IgD-negative memory B cell (primary cell): Measurements from ENCODE around the gene CCN2. TPM values are rescaled to one million over a fixed set of nuclear protein-coding genes. Genes with fewer than 3 reads are reported as not detected.
"Not testable (repeated sequence)": the region's sequence is repeated elsewhere in the genome, so short reads cannot be mapped to it uniquely, and the experiment has no call there.

ENCODE experiments used
- H3K27ac Mint-ChIP-seq, 3 donors: one replicate each; pipeline ENCODE4 v1.8.0; 2020 to 2022; ENCODE audit warnings: mild to moderate bottlenecking in 3 of 3, mixed read lengths in 3 of 3, moderate library complexity in 1 of 3
- H3K27me3 Mint-ChIP-seq: one replicate; pipeline ENCODE4 v1.8.0; 2021; ENCODE audit warnings: mixed read lengths
- H3K36me3 Mint-ChIP-seq: one replicate; pipeline ENCODE4 v1.8.0; 2020; ENCODE audit warnings: mild to moderate bottlenecking, mixed read lengths
- H3K4me1 Mint-ChIP-seq, 3 donors: one replicate each; pipeline ENCODE4 v1.8.0; 2020 to 2022; ENCODE audit warnings: mixed read lengths in 3 of 3, mild to moderate bottlenecking in 1 of 3
- H3K4me3 Mint-ChIP-seq, 4 donors: one replicate each; pipeline ENCODE4 v1.8.0; 2020 to 2022; ENCODE audit warnings: mild to moderate bottlenecking in 4 of 4, mixed read lengths in 4 of 4, moderate library complexity in 3 of 4
- H3K9me3 Mint-ChIP-seq, 3 donors: one replicate each; pipeline ENCODE4 v1.8.0; 2020 to 2021; ENCODE audit warnings: mixed read lengths in 3 of 3, mild to moderate bottlenecking in 1 of 3
- polyA plus RNA-seq: library from polyadenylated mRNA; unstranded; fragments of 300-500 nt; fragmentation: Illumina TruSeq; gene quantifications from one replicate; pipeline ENCODE4 v1.2.3, GENCODE V29; 2021

CCN2 gene
- polyA plus RNA-seq, 1 donor from 2014 or later: not detected

GRCh38 chr6:131937226-131937625, 13.9 kb downstream of the CCN2 start:
- Mint-ChIP-seq H3K4me1 (no peaks in the 10 kb centered on the region), H3K27ac (no peak overlapping the region), H3K27me3 (peaks cover 1% of the 10 kb centered on the region), H3K36me3 (peaks cover 1% of the 10 kb centered on the region), H3K9me3 (no peaks in the 10 kb centered on the region), H3K4me3 (no peak overlapping the region)

DNA sequence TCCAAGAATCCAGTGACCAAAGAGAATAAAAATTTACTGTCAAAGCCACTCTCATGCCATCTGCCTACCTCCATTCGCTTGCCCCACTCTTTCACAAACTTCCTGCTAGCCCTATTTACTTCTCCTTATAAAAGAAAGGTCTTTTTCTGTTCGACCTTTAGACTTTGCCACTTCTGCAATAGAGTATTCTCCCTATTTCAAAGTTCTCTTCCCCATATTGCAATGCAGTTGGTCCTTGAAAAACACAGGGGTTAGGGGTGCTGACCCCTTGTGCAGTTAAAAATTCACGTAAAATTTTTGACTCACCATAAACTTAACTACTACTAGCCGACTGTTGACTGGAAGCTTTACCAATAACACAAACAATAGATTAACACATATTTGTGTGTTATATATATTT, 15.0 kb downstream of the CCN2 start:
- no peak overlapping the region for H3K27ac Mint-ChIP-seq
- no peaks in the 10 kb centered on the region for H3K9me3 Mint-ChIP-seq
- no peak overlapping the region for H3K4me3 Mint-ChIP-seq
- H3K27me3 Mint-ChIP-seq: peaks cover 1% of the 10 kb centered on the region
- H3K36me3 Mint-ChIP-seq: peaks cover 1% of the 10 kb centered on the region
- H3K4me1 Mint-ChIP-seq: no peaks in the 10 kb centered on the region

GRCh38 chr6:131931063-131931750, 20.0 kb downstream of the CCN2 start:
- H3K9me3 Mint-ChIP-seq: no peaks in the 10 kb centered on the region
- H3K4me3 Mint-ChIP-seq: no peak overlapping the region
- H3K4me1 Mint-ChIP-seq: no peaks in the 10 kb centered on the region
- H3K27me3 Mint-ChIP-seq: peaks cover 2% of the 10 kb centered on the region
- no peak overlapping the region for H3K27ac Mint-ChIP-seq
- no peaks in the 10 kb centered on the region for H3K36me3 Mint-ChIP-seq

DNA sequence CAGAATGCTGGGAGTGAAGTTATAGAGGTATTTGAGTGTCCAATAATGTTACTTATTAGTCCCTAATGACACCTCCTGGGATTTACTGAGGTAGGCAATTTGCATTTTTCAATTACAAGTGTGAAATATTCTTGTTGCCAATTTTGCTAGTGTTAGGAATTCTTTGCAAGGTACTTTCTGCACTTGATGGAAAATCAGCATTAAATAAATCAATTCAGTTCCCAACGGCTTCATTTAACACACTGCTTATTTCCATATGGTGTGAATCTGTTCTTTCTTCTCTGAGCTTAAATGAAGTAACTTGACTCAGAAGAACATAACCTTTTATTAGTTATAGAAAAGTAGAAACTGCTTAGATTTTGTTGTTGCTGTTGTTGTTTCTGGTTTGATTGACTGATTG, 21.2 kb downstream of the CCN2 start:
- Mint-ChIP-seq H3K36me3 (no peaks in the 10 kb centered on the region), H3K4me1 (no peaks in the 10 kb centered on the region), H3K4me3 (no peak overlapping the region)

DNA sequence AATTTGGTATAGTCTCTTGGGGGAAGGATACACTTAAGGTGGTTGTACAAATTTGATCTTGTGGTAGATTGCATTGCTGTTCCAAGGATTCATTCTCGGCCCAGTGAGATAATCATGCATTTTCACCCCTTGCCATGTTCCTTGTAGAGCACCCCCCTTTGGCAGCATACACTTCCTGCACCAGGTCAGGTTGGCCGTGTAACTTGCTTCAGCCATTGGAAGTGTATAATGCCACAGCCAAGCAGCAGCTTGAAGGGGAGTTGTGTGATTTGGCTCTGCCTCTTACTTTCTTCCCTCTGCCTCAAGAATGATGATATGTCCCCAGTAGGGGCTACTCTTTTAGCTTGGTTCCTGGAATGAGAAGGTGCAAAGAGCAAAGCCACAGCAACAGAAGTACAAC, 21.9 kb downstream of the CCN2 start:
- no peak overlapping the region for H3K4me3 Mint-ChIP-seq
- no peaks in the 10 kb centered on the region for H3K36me3 Mint-ChIP-seq
- H3K9me3 Mint-ChIP-seq: no peaks in the 10 kb centered on the region
- no peaks in the 10 kb centered on the region for H3K4me1 Mint-ChIP-seq
- H3K27ac Mint-ChIP-seq: no peak overlapping the region
- H3K27me3 Mint-ChIP-seq: peaks cover 5% of the 10 kb centered on the region

More for the DNA sequence above, 21.2 kb downstream of the CCN2 start:
- Mint-ChIP-seq H3K27ac (no peak overlapping the region), H3K9me3 (no peaks in the 10 kb centered on the region), H3K27me3 (peaks cover 3% of the 10 kb centered on the region)

DNA sequence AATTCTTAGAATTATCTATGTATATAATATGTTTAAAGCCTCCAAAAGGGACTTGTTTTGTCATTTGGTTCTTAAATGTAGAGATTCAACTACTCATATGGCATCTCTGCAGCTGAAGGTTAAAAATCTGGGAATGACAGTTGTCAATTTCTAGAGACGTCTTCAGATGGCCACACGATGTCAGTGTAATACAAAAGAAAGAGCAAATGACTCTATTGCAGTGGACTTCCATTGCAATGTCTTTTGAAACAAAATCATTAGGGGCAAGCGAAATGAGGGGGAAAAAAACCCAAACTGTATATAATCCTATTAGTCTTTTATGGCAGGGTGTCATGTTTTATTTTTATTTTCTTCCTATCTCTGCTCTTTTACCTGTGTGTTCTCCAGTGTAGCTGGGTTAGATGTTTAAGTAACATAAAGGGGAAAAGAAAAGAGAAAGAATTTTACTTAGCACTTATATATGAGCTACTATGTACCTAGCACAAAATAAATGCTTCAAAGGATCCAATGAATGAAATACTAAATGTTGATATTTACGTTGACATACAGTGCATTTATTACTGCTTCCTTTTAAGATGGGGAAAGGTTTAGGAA, 26.2 kb downstream of the CCN2 start:
- no peaks in the 10 kb centered on the region for H3K4me1 Mint-ChIP-seq
- no peak overlapping the region for H3K4me3 Mint-ChIP-seq
- H3K27me3 Mint-ChIP-seq: peaks cover 3% of the 10 kb centered on the region
- no peak overlapping the region for H3K27ac Mint-ChIP-seq
- H3K9me3 Mint-ChIP-seq: peaks cover 2 to 16% (median 2%) of the 10 kb centered on the region in 3 donors
- H3K36me3 Mint-ChIP-seq: no peaks in the 10 kb centered on the region

DNA sequence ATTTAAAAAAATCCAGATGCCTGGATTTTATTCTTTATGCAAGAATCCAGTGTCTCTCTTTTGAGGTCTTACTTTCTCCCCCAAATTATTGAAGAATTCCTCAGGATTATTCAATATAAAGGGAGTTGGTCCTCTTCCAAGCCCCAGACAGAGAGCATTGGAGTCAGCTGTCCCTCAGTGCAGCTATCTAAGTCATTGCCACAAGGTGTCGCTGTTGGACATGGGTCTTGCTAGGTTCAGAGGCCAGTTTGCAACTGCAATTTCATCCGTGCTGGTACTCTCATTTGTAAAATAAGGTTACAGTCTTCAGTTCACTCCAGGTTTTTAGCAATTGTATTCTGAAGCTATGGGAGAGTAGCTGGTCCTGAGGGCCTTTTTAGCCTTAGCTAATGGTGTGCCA, 27.8 kb downstream of the CCN2 start:
- Mint-ChIP-seq H3K4me3 (no peak overlapping the region), H3K4me1 (no peaks in the 10 kb centered on the region), H3K36me3 (no peaks in the 10 kb centered on the region), H3K27ac (no peak overlapping the region), H3K27me3 (peaks cover 4% of the 10 kb centered on the region), H3K9me3 (peaks cover 2 to 16% (median 2%) of the 10 kb centered on the region in 3 donors)

- no peaks in the 10 kb centered on the region for H3K36me3 Mint-ChIP-seq
- no peak overlapping the region for H3K27ac Mint-ChIP-seq
- H3K4me1 Mint-ChIP-seq: peaks cover 9 to 10% (median 10%) of the 10 kb centered on the region in 3 donors
- no peak overlapping the region for H3K4me3 Mint-ChIP-seq
- peaks cover 2 to 16% (median 2%) of the 10 kb centered on the region in 3 donors for H3K9me3 Mint-ChIP-seq
- peaks cover 6% of the 10 kb centered on the region for H3K27me3 Mint-ChIP-seq
Observed at GRCh38 chr6:131920656-131921055, 30.5 kb downstream of the CCN2 start.

DNA sequence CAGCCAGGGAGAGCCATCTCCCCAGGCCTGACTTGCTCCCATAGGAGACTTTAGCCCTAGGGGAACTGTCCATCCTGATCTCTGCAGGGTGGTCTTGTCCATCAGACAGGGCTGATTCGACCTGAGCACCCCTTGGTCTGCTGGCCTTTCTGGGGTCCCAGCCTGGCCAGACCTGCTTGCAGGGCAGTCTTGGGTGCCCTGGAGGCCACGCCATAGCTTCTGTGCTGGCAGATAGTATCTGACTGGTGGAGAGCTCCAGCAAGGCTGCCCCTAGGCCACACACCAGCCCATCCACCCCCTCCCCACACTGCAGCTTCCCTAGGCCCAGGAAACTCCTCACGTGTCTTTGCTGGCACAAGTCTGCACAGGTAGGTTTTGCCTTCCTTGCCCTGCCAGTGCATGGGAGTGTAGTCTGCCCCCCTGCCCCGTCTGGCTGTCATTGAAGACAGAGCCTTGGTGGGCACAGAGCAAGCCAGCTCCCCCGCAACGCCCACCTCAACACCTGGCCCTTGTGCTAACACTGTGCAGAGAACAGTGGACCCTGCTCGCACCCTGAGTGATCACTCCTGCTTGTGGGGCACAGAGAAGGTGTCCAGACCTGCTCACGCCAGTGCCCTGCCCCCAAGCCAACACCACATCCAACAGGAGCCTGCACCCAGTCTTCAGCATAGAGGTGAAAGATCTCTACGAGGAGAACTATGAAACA, 32.4 kb downstream of the CCN2 start:
- peaks cover 9 to 16% (median 10%) of the 10 kb centered on the region in 3 donors for H3K4me1 Mint-ChIP-seq
- H3K27me3 Mint-ChIP-seq: peaks cover 9% of the 10 kb centered on the region
- no peak overlapping the region for H3K27ac Mint-ChIP-seq
- no peak overlapping the region for H3K4me3 Mint-ChIP-seq
- H3K9me3 Mint-ChIP-seq: peaks cover 2 to 16% (median 2%) of the 10 kb centered on the region in 3 donors
- H3K36me3 Mint-ChIP-seq: no peaks in the 10 kb centered on the region

GRCh38 chr6:131917763-131918649, 33.2 kb downstream of the CCN2 start:
- Mint-ChIP-seq H3K4me3 (no peak overlapping the region), H3K36me3 (no peaks in the 10 kb centered on the region), H3K9me3 (peaks cover 2 to 14% (median 2%) of the 10 kb centered on the region in 3 donors), H3K27ac (no peak overlapping the region), H3K4me1 (peaks cover 9 to 16% (median 10%) of the 10 kb centered on the region in 3 donors), H3K27me3 (peaks cover 13% of the 10 kb centered on the region)

DNA sequence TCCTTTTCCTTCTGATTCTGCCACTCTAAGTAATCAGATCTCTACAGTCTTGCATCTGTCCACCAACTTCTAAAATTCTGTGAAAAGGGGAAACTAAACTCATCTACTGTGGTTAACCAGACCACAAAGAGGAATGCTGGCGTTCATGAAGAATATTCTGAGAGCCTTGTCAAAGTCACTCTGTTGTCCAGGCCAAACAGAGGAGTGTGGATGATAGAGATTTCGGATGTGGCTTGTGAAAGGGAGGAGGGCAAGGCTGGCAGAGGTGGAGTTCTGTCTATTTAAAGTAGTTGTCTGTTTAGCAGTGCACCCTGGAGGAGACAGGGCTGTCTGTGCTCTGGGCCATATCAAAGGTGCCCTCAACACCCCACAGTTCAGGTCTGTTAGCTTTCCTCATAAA, 33.9 kb downstream of the CCN2 start:
- no peaks in the 10 kb centered on the region for H3K36me3 Mint-ChIP-seq
- H3K9me3 Mint-ChIP-seq: peaks cover 2 to 7% (median 2%) of the 10 kb centered on the region in 3 donors
- H3K4me3 Mint-ChIP-seq: no peak overlapping the region
- H3K4me1 Mint-ChIP-seq: peaks cover 9 to 16% (median 10%) of the 10 kb centered on the region in 3 donors
- no peak overlapping the region for H3K27ac Mint-ChIP-seq
- peaks cover 13% of the 10 kb centered on the region for H3K27me3 Mint-ChIP-seq

GRCh38 chr6:131916847-131917246, 34.3 kb downstream of the CCN2 start:
- H3K9me3 Mint-ChIP-seq: peaks cover 2 to 3% (median 2%) of the 10 kb centered on the region in 3 donors
- no peak overlapping the region for H3K4me3 Mint-ChIP-seq
- peaks cover 15% of the 10 kb centered on the region for H3K27me3 Mint-ChIP-seq
- no peak overlapping the region for H3K27ac Mint-ChIP-seq
- H3K36me3 Mint-ChIP-seq: no peaks in the 10 kb centered on the region
- peaks cover 9 to 16% (median 10%) of the 10 kb centered on the region in 3 donors for H3K4me1 Mint-ChIP-seq

GRCh38 chr6:131916091-131916796, 34.9 kb downstream of the CCN2 start:
- H3K9me3 Mint-ChIP-seq, H3K27ac Mint-ChIP-seq, H3K36me3 Mint-ChIP-seq: not testable (repeated sequence)
- Mint-ChIP-seq H3K4me1 (peaks cover 9 to 21% (median 10%) of the 10 kb centered on the region in 3 donors), H3K4me3 (peak overlapping the region in 1 of 4 donors; percentile 24), H3K27me3 (peaks cover 15% of the 10 kb centered on the region)
